Hepatocyte (in vitro differentiated cells): ENCODE results near the gene TRIM4. TPM values are rescaled to one million over a fixed set of nuclear protein-coding genes. Genes with fewer than 3 reads are reported as not detected.

Experiments used
- DNase-seq: peaks from one replicate; pipeline ENCODE4 v3.0.0-alpha.2; 2016; ENCODE audit warnings: low spot score
- H2AFZ ChIP-seq: fragments of 200-600 bp; sonication (generic); 2 replicates; pipeline ENCODE4 v1.6.0; 2016; ENCODE audit warnings: antibody characterized with exemption, mild to moderate bottlenecking
- H3K27ac ChIP-seq: fragments of 200-600 bp; sonication (generic); 2 replicates; pipeline ENCODE4 v1.5.1; 2016; ENCODE audit warnings: mild to moderate bottlenecking
- H3K27me3 ChIP-seq: fragments of 200-600 bp; sonication (generic); 2 replicates; pipeline ENCODE4 v1.6.1; 2016
- H3K36me3 ChIP-seq: fragments of 200-600 bp; sonication (generic); replicated peaks from 2 replicates; pipeline ENCODE4 v1.5.1; 2016; ENCODE audit warnings: low read depth; ENCODE audit not compliant: insufficient read depth
- H3K4me1 ChIP-seq: fragments of 200-600 bp; sonication (generic); 2 replicates; pipeline ENCODE4 v1.5.1; 2016; ENCODE audit warnings: mild to moderate bottlenecking, moderate library complexity; ENCODE audit not compliant: insufficient read depth
- H3K4me2 ChIP-seq: fragments of 200-600 bp; sonication (generic); 2 replicates; pipeline ENCODE4 v1.6.0; 2016
- H3K4me3 ChIP-seq: fragments of 200-600 bp; sonication (generic); 2 replicates; pipeline ENCODE4 v1.5.1; 2016; ENCODE audit warnings: mild to moderate bottlenecking
- H3K79me2 ChIP-seq: fragments of 200-600 bp; sonication (generic); 2 replicates; pipeline ENCODE4 v1.6.0; 2017; ENCODE audit warnings: mild to moderate bottlenecking
- H3K9me2 ChIP-seq: fragments of 200-600 bp; sonication (generic); replicated peaks from 2 replicates; pipeline ENCODE4 v1.6.0; 2017; ENCODE audit warnings: mild to moderate bottlenecking; ENCODE audit not compliant: insufficient read depth
- H3K9me3 ChIP-seq: fragments of 200-600 bp; sonication (generic); 2 replicates; pipeline ENCODE4 v1.5.1; 2016; ENCODE audit warnings: low read depth, mild to moderate bottlenecking
- H4K20me1 ChIP-seq: fragments of 200-600 bp; sonication (generic); 2 replicates; pipeline ENCODE4 v1.6.0; 2016; ENCODE audit warnings: mild to moderate bottlenecking; ENCODE audit not compliant: insufficient read depth, poor library complexity, severe bottlenecking
- CTCF ChIP-seq: fragments of 200-600 bp; sonication (generic); IDR thresholded peaks from 2 replicates; pipeline ENCODE4 v1.5.1; 2016; ENCODE audit warnings: antibody characterized with exemption, mild to moderate bottlenecking; ENCODE audit not compliant: poor library complexity
- EZH2 ChIP-seq: fragments of 200-600 bp; sonication (generic); IDR thresholded peaks from 2 replicates; pipeline ENCODE4 v1.6.1; 2016; ENCODE audit warnings: antibody characterized with exemption, mild to moderate bottlenecking, borderline replicate concordance
- EZH2phosphoT487 ChIP-seq: fragments of 200-600 bp; sonication (generic); IDR thresholded peaks from one replicate; pipeline ENCODE4 v1.6.1; 2018; ENCODE audit warnings: antibody characterized with exemption, mild to moderate bottlenecking, low read depth, moderate library complexity; ENCODE audit not compliant: unreplicated experiment, severe bottlenecking
- WGBS: methylation state at CpG from one replicate; pipeline ENCODE4 v1.1.6; 2016; ENCODE audit warnings: low lambda C conversion rate; ENCODE audit errors: missing lambda C conversion rate; 5-methylcytosine and 5-hydroxymethylcytosine counted together
- polyA plus RNA-seq: library from polyadenylated mRNA; unstranded; fragments of >200 nt; fragmentation: Nextera tagmentation; extraction: Ambion mirVana; gene quantifications from 2 replicates; pipeline ENCODE4 v1.2.1, GENCODE V29; 2016
- small RNA-seq: library from RNA; depleted of rRNA; stranded (forward); fragments of <200 nt; gene quantifications from one replicate; pipeline ENCODE3, GENCODE V24; 2014
- total RNA-seq: library from RNA; depleted of rRNA; stranded (reverse); fragments of >200 nt; gene quantifications from 2 replicates; pipeline ENCODE4 v1.2.3, GENCODE V29; 2014

TRIM4 gene
- total and polyA plus RNA-seq, 2 experiments from 2014 or later = 1.5 to 2.7 TPM

- Histone ChIP-seq H3K9me2 (no peaks in the 10 kb centered on the region), H3K4me2 (no peak overlapping the region), H3K9me3 (no peaks in the 10 kb centered on the region), H3K4me3 (no peak overlapping the region), H4K20me1 (no peaks in the 10 kb centered on the region), H3K4me1 (peaks cover 8% of the 10 kb centered on the region), H3K79me2 (no peaks in the 10 kb centered on the region), H3K36me3 (no peaks in the 10 kb centered on the region), H3K27ac (no peak overlapping the region), H2AFZ (no peak overlapping the region), H3K27me3 (no peaks in the 10 kb centered on the region)
- DNase-seq = no peak
- TF ChIP-seq CTCF = no peak
- TF ChIP-seq EZH2phosphoT487 = no peak
- TF ChIP-seq EZH2 = no peak
- WGBS = 94% methylated on average over 2 of the region's 2 CpGs
Measured at GRCh38 chr7:99842926-99843325, 76.4 kb downstream of the TRIM4 start.

Small RNA genes lying within 50 kb of the gene (small RNA-seq; reads per million reads assigned to genes)
- gene AC011904.1 (not detected), gene CYP3A52P (not detected), gene RF00019 (not detected), gene RF00561 (not detected)

Other genes starting within 250 kb of the TRIM4 start
- gene CYP3A5, start 239.5 kb downstream of the TRIM4 start, total RNA-seq = 279 and 345 TPM in 2 replicates
- 194 and 228 TPM in 2 replicates for gene CYP3A5, start 239.5 kb downstream of the TRIM4 start, polyA plus RNA-seq
- gene CYP3A7, start 184.3 kb downstream of the TRIM4 start, total RNA-seq = 770 and 803 TPM in 2 replicates
- 311 and 444 TPM in 2 replicates for gene CYP3A7, start 184.3 kb downstream of the TRIM4 start, polyA plus RNA-seq
- gene CYP3A4, start 135.3 kb downstream of the TRIM4 start, total RNA-seq = 29.8 and 43.4 TPM in 2 replicates
- 25.6 and 42.2 TPM in 2 replicates for gene CYP3A4, start 135.3 kb downstream of the TRIM4 start, polyA plus RNA-seq
- gene CYP3A43, start 91.5 kb downstream of the TRIM4 start, total RNA-seq = 0.88 and 1.8 TPM in 2 replicates
- 1.7 and 1.8 TPM in 2 replicates for gene CYP3A43, start 91.5 kb downstream of the TRIM4 start, polyA plus RNA-seq
- gene OR2AE1, start 42.5 kb downstream of the TRIM4 start, total RNA-seq = not detected in 2 replicates
- gene OR2AE1, start 42.5 kb downstream of the TRIM4 start, polyA plus RNA-seq = not detected in 2 replicates
- not detected in 2 replicates for gene GJC3, start 10.1 kb upstream of the TRIM4 start, total RNA-seq
- not detected in 2 replicates for gene GJC3, start 10.1 kb upstream of the TRIM4 start, polyA plus RNA-seq
- gene AZGP1, start 56.5 kb upstream of the TRIM4 start, total RNA-seq = 46.1 and 52.6 TPM in 2 replicates
- 44.3 and 73.6 TPM in 2 replicates for gene AZGP1, start 56.5 kb upstream of the TRIM4 start, polyA plus RNA-seq
- 41.1 and 44.0 TPM in 2 replicates for gene ZKSCAN1, start 96.1 kb upstream of the TRIM4 start, total RNA-seq
- gene ZKSCAN1, start 96.1 kb upstream of the TRIM4 start, polyA plus RNA-seq = 27.0 and 29.2 TPM in 2 replicates
- 9.6 and 10.9 TPM in 2 replicates for gene ZSCAN21, start 130.2 kb upstream of the TRIM4 start, total RNA-seq
- 11.7 and 12.8 TPM in 2 replicates for gene ZSCAN21, start 130.2 kb upstream of the TRIM4 start, polyA plus RNA-seq
- gene ZNF3, start 162.2 kb upstream of the TRIM4 start, total RNA-seq = 30.1 and 35.6 TPM in 2 replicates
- gene ZNF3, start 162.2 kb upstream of the TRIM4 start, polyA plus RNA-seq = 20.7 and 28.3 TPM in 2 replicates
- 41.9 and 53.7 TPM in 2 replicates for gene COPS6, start 169.4 kb upstream of the TRIM4 start, total RNA-seq
- 161 and 163 TPM in 2 replicates for gene COPS6, start 169.4 kb upstream of the TRIM4 start, polyA plus RNA-seq
- gene MCM7, start 181.9 kb upstream of the TRIM4 start, total RNA-seq = 39.0 and 42.1 TPM in 2 replicates
- gene MCM7, start 181.9 kb upstream of the TRIM4 start, polyA plus RNA-seq = 49.3 and 57.5 TPM in 2 replicates
- gene AP4M1, start 182.1 kb upstream of the TRIM4 start, total RNA-seq = 13.0 and 22.8 TPM in 2 replicates
- 17.4 and 22.0 TPM in 2 replicates for gene AP4M1, start 182.1 kb upstream of the TRIM4 start, polyA plus RNA-seq
- 13.3 and 29.2 TPM in 2 replicates for gene TAF6, start 199.8 kb upstream of the TRIM4 start, total RNA-seq
- gene TAF6, start 199.8 kb upstream of the TRIM4 start, polyA plus RNA-seq = 44.2 and 44.3 TPM in 2 replicates
- gene CNPY4, start 200.1 kb upstream of the TRIM4 start, total RNA-seq = 19.5 and 28.1 TPM in 2 replicates
- 21.3 and 27.4 TPM in 2 replicates for gene CNPY4, start 200.1 kb upstream of the TRIM4 start, polyA plus RNA-seq
- gene MBLAC1, start 207.4 kb upstream of the TRIM4 start, total RNA-seq = 2.7 and 3.2 TPM in 2 replicates
- 3.7 and 4.5 TPM in 2 replicates for gene MBLAC1, start 207.4 kb upstream of the TRIM4 start, polyA plus RNA-seq
- gene LAMTOR4, start 229.4 kb upstream of the TRIM4 start, total RNA-seq = 80.1 and 90.5 TPM in 2 replicates
- 198 and 228 TPM in 2 replicates for gene LAMTOR4, start 229.4 kb upstream of the TRIM4 start, polyA plus RNA-seq
- gene TRAPPC14, start 239.2 kb upstream of the TRIM4 start, total RNA-seq = 7.7 and 14.7 TPM in 2 replicates
- 18.5 and 22.3 TPM in 2 replicates for gene TRAPPC14, start 239.2 kb upstream of the TRIM4 start, polyA plus RNA-seq
- gene GAL3ST4, start 249.1 kb upstream of the TRIM4 start, total RNA-seq = 0.73 and 2.6 TPM in 2 replicates
- gene GAL3ST4, start 249.1 kb upstream of the TRIM4 start, polyA plus RNA-seq = 3.3 and 4.3 TPM in 2 replicates